Right lobe of liver (tissue), 6 donors: Measurements from ENCODE around the gene HOXA10. TPM values are rescaled to one million over a fixed set of nuclear protein-coding genes. Genes with fewer than 3 reads are reported as not detected.

Source experiments
- ATAC-seq, 4 donors: fragments of 200-7000 bp; cut with Tn5 transposase; one replicate each; pipeline ENCODE4 v1.9.1; 2020; ENCODE audit warnings: mild to moderate bottlenecking in 4 of 4, moderate library complexity in 4 of 4
- DNase-seq, 3 donors: peaks; one replicate each; pipeline ENCODE4 v3.0.0-alpha.2; 2020
- H3K27ac ChIP-seq, 3 donors: fragments of 200-600 bp; one replicate each; pipeline ENCODE4 v1.8.0; 2022
- H3K27me3 ChIP-seq, 2 donors: fragments of 200-600 bp; one replicate each; pipeline ENCODE4 v1.8.0; 2022
- H3K36me3 ChIP-seq, 4 donors: fragments of 200-600 bp; sonication (generic) in 1 of 4; one replicate each; pipeline versions ENCODE4 v1.5.1 to v1.8.0; 2017 to 2022; ENCODE audit warnings: control low read depth in 1 of 4
- H3K4me1 ChIP-seq, 4 donors: fragments of 200-600 bp; sonication (generic) in 1 of 4; one replicate each; pipeline versions ENCODE4 v1.5.1 to v1.8.0; 2017 to 2022; ENCODE audit warnings: control low read depth in 1 of 4
- H3K4me3 ChIP-seq, 3 donors: fragments of 200-600 bp; one replicate each; pipeline ENCODE4 v1.8.0; 2022
- H3K9me3 ChIP-seq, 4 donors: fragments of 200-600 bp; sonication (generic) in 1 of 4; one replicate each; pipeline versions ENCODE4 v1.5.1 to v1.8.0; 2017 to 2022; ENCODE audit warnings: control low read depth in 1 of 4
- CTCF ChIP-seq, 4 donors: fragments of 200-600 bp in 3 of 4; fragments of 450-650 bp in 1 of 4; IDR thresholded peaks; one replicate each; pipeline versions ENCODE4 v1.5.1 to v1.8.0; 2016 to 2022; ENCODE audit warnings: antibody characterized with exemption in 4 of 4, mild to moderate bottlenecking in 2 of 4
- POLR2A ChIP-seq: fragments of 450-650 bp; IDR thresholded peaks from one replicate; pipeline ENCODE4 v1.6.1; 2017; ENCODE audit warnings: antibody characterized with exemption, mild to moderate bottlenecking
- WGBS: methylation state at CpG from one replicate; pipeline ENCODE4 v1.1.6; 2018; ENCODE audit warnings: low coverage, low lambda C conversion rate; ENCODE audit not compliant: insufficient coverage; ENCODE audit errors: missing lambda C conversion rate; 5-methylcytosine and 5-hydroxymethylcytosine counted together
- intact Hi-C, 2 donors: fragments of 100-400 bp; cut with DNase I; formaldehyde crosslinking; loops; one replicate each; pipeline versions ENCODE4 v1.11.2 to v1.14.1; 2022
- total RNA-seq, 6 experiments: library from RNA; depleted of rRNA in 2 of 6; stranded (reverse); fragments of >200 nt in 2 of 6; fragmentation: NEBNext Ultra II Directional in 3 of 6; extraction: Animal tissue kit (Norgen Biotek cat#: 25700) in 3 of 6; gene quantifications; one replicate each; pipeline versions ENCODE4 v1.1.0 to v1.2.4, GENCODE V29; 2016 to 2023
- donor health status: DM: no; HTN: yes; CAD: no.
- donor health status: DM: no; HTN: no; CAD: no.
- donor health status: DM: no; HTN: no; CAD: no.
- donor health status: DM: no; HTN: yes; CAD: no.
- donor health status: DM: no; HTN: yes; CAD: no.

HOXA10 gene
- total RNA-seq, 6 experiments from 2014 or later, result not detected

- peak in 1 of 4 donors; percentile 49 for TF ChIP-seq CTCF (IDR thresholded peaks at IDR 0.05)
- no peak for TF ChIP-seq POLR2A
- DNase-seq (no peak), ATAC-seq (no peak)
- H3K36me3 ChIP-seq, result no peaks in the 10 kb centered on the region
- WGBS, result 36% methylated on average over 32 of the region's 40 CpGs
- no peaks in the 10 kb centered on the region for H3K4me1 ChIP-seq
- H3K27ac ChIP-seq, result no peak overlapping the region
- no peak overlapping the region for H3K4me3 ChIP-seq
- peaks cover 12 to 81% of the 10 kb centered on the region in 2 donors for H3K27me3 ChIP-seq
- intact Hi-C loops, result no loop called here
- no peaks in the 10 kb centered on the region for H3K9me3 ChIP-seq
These were observed 30.0 kb downstream of the HOXA10 start for GRCh38 chr7:27143950-27144780.

GRCh38 chr7:27143023-27143949, 30.8 kb downstream of the HOXA10 start, which contains the start of gene HOXA5:
HOXA5 (minus strand) TSS chr7:27143681; CDS start chr7:27143607, 74 bp downstream.
- 22% methylated on average over 29 of the region's 86 CpGs for WGBS
- peak within 1 kb of the TSS; percentile 28 to 46 (median 41) for H3K4me3 ChIP-seq
- ATAC-seq (peak; percentile 62 to 78 (median 76)), DNase-seq (peak in 2 of 3 donors; percentile 65 to 67)
- peaks cover 5 to 81% of the 10 kb centered on the region in 2 donors for H3K27me3 ChIP-seq
- H3K27ac ChIP-seq, result peak within 1 kb of the TSS; percentile 35 to 69 (median 67)
- H3K9me3 ChIP-seq, result no peaks in the 10 kb centered on the region
- no peaks in the 10 kb centered on the region for H3K36me3 ChIP-seq
- intact Hi-C loops, result no loop called here
- no peaks in the 10 kb centered on the region for H3K4me1 ChIP-seq
- peak; percentile 26 for TF ChIP-seq POLR2A
- TF ChIP-seq CTCF (IDR thresholded peaks at IDR 0.05), result peak in 3 of 4 donors; percentile 45 to 48 (median 46)

GRCh38 chr7:27142580-27143022, 31.5 kb downstream of the HOXA10 start:
- peak overlapping the region; percentile 35 to 69 (median 67) for H3K27ac ChIP-seq
- no peak for TF ChIP-seq POLR2A
- TF ChIP-seq CTCF (IDR thresholded peaks at IDR 0.05), result no peak
- H3K36me3 ChIP-seq, result no peaks in the 10 kb centered on the region
- peak overlapping the region; percentile 28 to 46 (median 41) for H3K4me3 ChIP-seq
- peaks cover 5 to 76% of the 10 kb centered on the region in 2 donors for H3K27me3 ChIP-seq
- H3K4me1 ChIP-seq, result no peaks in the 10 kb centered on the region
- no peak for ATAC-seq
- intact Hi-C loops, result no loop called here
- WGBS, result 15% methylated on average over 28 of the region's 29 CpGs
- no peaks in the 10 kb centered on the region for H3K9me3 ChIP-seq
- DNase-seq, result no peak

- Histone ChIP-seq H3K27ac (peak overlapping the region; percentile 35 to 69 (median 67)), H3K27me3 (peaks cover 5 to 70% of the 10 kb centered on the region in 2 donors), H3K36me3 (no peaks in the 10 kb centered on the region), H3K4me1 (no peaks in the 10 kb centered on the region), H3K9me3 (no peaks in the 10 kb centered on the region), H3K4me3 (peak overlapping the region; percentile 28 to 46 (median 41))
- ATAC-seq (peak; percentile 25 to 37 (median 32)), DNase-seq (no peak)
- TF ChIP-seq CTCF (IDR thresholded peaks at IDR 0.05) (no peak), POLR2A (no peak)
- intact Hi-C loops, result no loop called here
- 14% methylated on average over 27 of the region's 30 CpGs for WGBS
These were observed 32.1 kb downstream of the HOXA10 start for GRCh38 chr7:27141923-27142579.
